Lower leg skin (tissue), 3 donors: Measurements from ENCODE around the gene PDS5B.

Source experiments
- CTCF ChIP-seq, 3 donors: fragments of 450-650 bp; IDR thresholded peaks; one replicate each; pipeline ENCODE4 v1.5.1; 2016; ENCODE audit warnings: antibody characterized with exemption in 3 of 3, mild to moderate bottlenecking in 3 of 3, moderate library complexity in 2 of 3
- POLR2A ChIP-seq, 2 donors: fragments of 450-650 bp; IDR thresholded peaks; one replicate each; pipeline ENCODE4 v1.6.1; 2016 to 2017; ENCODE audit warnings: antibody characterized with exemption in 2 of 2, mild to moderate bottlenecking in 1 of 2, moderate library complexity in 1 of 2

GRCh38 chr13:32538621-32539246 is 47.5 kb upstream of the PDS5B start, which contains the start of gene N4BP2L2:
- TF ChIP-seq POLR2A (IDR thresholded peaks at IDR 0.05) (no peak), CTCF (IDR thresholded peaks at IDR 0.05) (no peak)
